Mesothelial cell of epicardium (in vitro differentiated cells): ENCODE results near the gene CRYGN. TPM values are rescaled to one million over a fixed set of nuclear protein-coding genes. Genes with fewer than 3 reads are reported as not detected.

Source experiments
- DNase-seq, 2 experiments: peaks; one replicate each; pipeline ENCODE4 v3.0.0; 2021; ENCODE audit warnings: low spot score in 2 of 2; ENCODE audit not compliant: unreplicated experiment in 2 of 2
- H3K27ac Mint-ChIP-seq: 2 replicates; pipeline ENCODE4 v1.8.0; 2021; ENCODE audit warnings: mixed read lengths
- H3K27me3 Mint-ChIP-seq: 2 replicates; pipeline ENCODE4 v1.8.0; 2021; ENCODE audit warnings: low read depth, mixed read lengths
- H3K36me3 Mint-ChIP-seq: 2 replicates; pipeline ENCODE4 v1.8.0; 2021; ENCODE audit warnings: mixed read lengths
- H3K4me1 Mint-ChIP-seq: 2 replicates; pipeline ENCODE4 v1.8.0; 2021; ENCODE audit warnings: mixed read lengths
- H3K4me3 Mint-ChIP-seq: 2 replicates; pipeline ENCODE4 v1.8.0; 2021; ENCODE audit warnings: mild to moderate bottlenecking, moderate library complexity, mixed read lengths
- H3K9me3 Mint-ChIP-seq: 2 replicates; pipeline ENCODE4 v1.8.0; 2021; ENCODE audit warnings: mixed read lengths
- total RNA-seq: library from RNA; stranded (reverse); gene quantifications from 3 replicates; pipeline ENCODE4 v1.2.1, GENCODE V29; 2021
- TF ChIP-seq, protein P1 (sequence below): fragments of 200-600 bp; sonication (generic); IDR thresholded peaks from one replicate; pipeline ENCODE4 v1.5.0; 2021; ENCODE audit warnings: antibody characterized with exemption; ENCODE audit not compliant: unreplicated experiment

The CRYGN gene
- total RNA-seq, 1 donor from 2014 or later: 9.4 TPM

DNA sequence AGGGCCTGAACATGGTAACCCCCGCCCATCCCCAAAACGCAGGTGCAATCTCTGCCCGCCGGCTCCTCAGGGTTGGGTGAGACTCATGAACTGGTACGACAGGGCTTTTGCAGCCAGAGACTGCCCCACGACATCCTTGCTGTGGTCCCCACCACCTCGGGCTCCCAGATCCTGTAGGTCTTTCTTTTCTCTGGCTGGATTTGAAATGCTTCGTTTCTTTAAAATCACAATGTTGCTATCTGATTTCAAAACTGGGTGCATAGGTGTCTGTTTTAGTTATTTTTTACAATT is 52.0 kb downstream of the CRYGN start:
- Mint-ChIP-seq H3K27ac (peak overlapping the region; percentile 25), H3K4me1 (peaks cover 12% of the 10 kb centered on the region), H3K36me3 (peaks cover 33% of the 10 kb centered on the region), H3K27me3 (no peaks in the 10 kb centered on the region), H3K9me3 (no peaks in the 10 kb centered on the region), H3K4me3 (no peak overlapping the region)
- TF ChIP-seq, protein P1, sequence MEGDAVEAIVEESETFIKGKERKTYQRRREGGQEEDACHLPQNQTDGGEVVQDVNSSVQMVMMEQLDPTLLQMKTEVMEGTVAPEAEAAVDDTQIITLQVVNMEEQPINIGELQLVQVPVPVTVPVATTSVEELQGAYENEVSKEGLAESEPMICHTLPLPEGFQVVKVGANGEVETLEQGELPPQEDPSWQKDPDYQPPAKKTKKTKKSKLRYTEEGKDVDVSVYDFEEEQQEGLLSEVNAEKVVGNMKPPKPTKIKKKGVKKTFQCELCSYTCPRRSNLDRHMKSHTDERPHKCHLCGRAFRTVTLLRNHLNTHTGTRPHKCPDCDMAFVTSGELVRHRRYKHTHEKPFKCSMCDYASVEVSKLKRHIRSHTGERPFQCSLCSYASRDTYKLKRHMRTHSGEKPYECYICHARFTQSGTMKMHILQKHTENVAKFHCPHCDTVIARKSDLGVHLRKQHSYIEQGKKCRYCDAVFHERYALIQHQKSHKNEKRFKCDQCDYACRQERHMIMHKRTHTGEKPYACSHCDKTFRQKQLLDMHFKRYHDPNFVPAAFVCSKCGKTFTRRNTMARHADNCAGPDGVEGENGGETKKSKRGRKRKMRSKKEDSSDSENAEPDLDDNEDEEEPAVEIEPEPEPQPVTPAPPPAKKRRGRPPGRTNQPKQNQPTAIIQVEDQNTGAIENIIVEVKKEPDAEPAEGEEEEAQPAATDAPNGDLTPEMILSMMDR: no peak
- DNase-seq: no peak

DNA sequence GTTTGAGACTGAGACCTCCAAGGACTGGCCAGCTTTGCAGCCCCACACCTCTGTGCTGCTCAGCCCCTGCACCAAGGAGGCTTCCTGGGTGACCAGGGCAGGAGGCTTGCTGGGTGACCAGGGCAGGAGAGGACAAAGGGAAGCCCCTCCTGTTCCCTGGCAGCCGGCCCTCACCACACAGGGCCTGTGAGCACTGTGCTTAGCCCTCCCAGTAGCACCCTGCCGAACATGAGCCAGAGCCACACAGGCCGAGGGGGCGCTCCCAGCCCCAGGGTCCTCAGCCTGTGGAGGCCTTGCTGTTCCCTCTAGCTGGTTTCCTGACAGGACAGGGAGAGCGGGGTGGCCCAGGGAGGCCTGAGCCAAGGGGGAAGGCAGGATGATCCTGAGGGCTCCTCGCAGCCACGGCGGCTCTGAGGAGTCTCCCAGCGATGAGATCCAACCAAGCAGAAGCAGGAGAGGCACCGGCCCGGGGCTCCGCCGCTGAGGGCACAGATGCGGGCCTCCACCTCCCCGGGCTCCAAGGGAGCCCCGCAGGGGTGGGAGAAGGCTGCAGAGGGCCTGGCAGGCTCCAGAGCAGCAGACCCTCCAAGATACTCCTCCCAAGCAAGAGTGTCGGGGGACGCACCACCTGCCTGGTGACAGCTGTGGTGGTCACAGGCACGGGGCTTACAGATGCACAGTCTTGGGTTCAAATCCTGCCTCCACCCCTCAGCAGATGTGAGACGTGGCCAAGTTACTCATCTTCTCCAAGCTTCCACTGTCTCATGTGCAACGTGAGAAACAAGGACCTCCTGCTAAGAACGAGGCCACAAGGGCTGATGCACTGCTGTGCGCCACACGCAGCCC is 52.6 kb downstream of the CRYGN start:
- peak overlapping the region; percentile 84 for H3K27ac Mint-ChIP-seq

GRCh38 chr7:151386301-151387160 is 53.4 kb downstream of the CRYGN start:
- no peaks in the 10 kb centered on the region for H3K27me3 Mint-ChIP-seq
- DNase-seq: no peak
- peaks cover 12% of the 10 kb centered on the region for H3K4me1 Mint-ChIP-seq
- TF ChIP-seq, protein P1: no peak
- H3K36me3 Mint-ChIP-seq: peaks cover 39% of the 10 kb centered on the region
- no peak overlapping the region for H3K4me3 Mint-ChIP-seq
- H3K27ac Mint-ChIP-seq: peak overlapping the region; percentile 84
- H3K9me3 Mint-ChIP-seq: no peaks in the 10 kb centered on the region

More for the DNA sequence above, 52.6 kb downstream of the CRYGN start:
- peaks cover 36% of the 10 kb centered on the region for H3K36me3 Mint-ChIP-seq
- H3K4me1 Mint-ChIP-seq: peaks cover 12% of the 10 kb centered on the region
- no peaks in the 10 kb centered on the region for H3K9me3 Mint-ChIP-seq
- no peak overlapping the region for H3K4me3 Mint-ChIP-seq
- TF ChIP-seq, protein P1: no peak
- DNase-seq: no peak
- H3K27me3 Mint-ChIP-seq: no peaks in the 10 kb centered on the region

GRCh38 chr7:151385626-151386300 is 54.2 kb downstream of the CRYGN start:
- H3K36me3 Mint-ChIP-seq: peaks cover 38% of the 10 kb centered on the region
- no peak for DNase-seq
- no peaks in the 10 kb centered on the region for H3K9me3 Mint-ChIP-seq
- H3K4me1 Mint-ChIP-seq: peaks cover 12% of the 10 kb centered on the region
- H3K27me3 Mint-ChIP-seq: no peaks in the 10 kb centered on the region
- no peak overlapping the region for H3K4me3 Mint-ChIP-seq
- TF ChIP-seq, protein P1: no peak
- H3K27ac Mint-ChIP-seq: peak overlapping the region; percentile 84

GRCh38 chr7:151384776-151385625 is 54.9 kb downstream of the CRYGN start:
- H3K27me3 Mint-ChIP-seq: no peaks in the 10 kb centered on the region

More at GRCh38 chr7:151384776-151385625, 54.9 kb downstream of the CRYGN start:
- TF ChIP-seq, protein P1: no peak
- Mint-ChIP-seq H3K27ac (no peak overlapping the region), H3K9me3 (no peaks in the 10 kb centered on the region), H3K4me1 (peaks cover 12% of the 10 kb centered on the region), H3K36me3 (peaks cover 35% of the 10 kb centered on the region), H3K4me3 (no peak overlapping the region)
- no peak for DNase-seq
